ENCODE results near the gene SAXO1. TPM values are rescaled to one million over a fixed set of nuclear protein-coding genes. Genes with fewer than 3 reads are reported as not detected.

Gene SAXO1
- total and polyA plus RNA-seq, 10 donors = 0.02 to 0.89 (median 0.25) TPM; not detected in 4

- Histone ChIP-seq H3K36me3 (no peaks in the 10 kb centered on the region), H3K4me3 (no peak overlapping the region), H3K4me1 (no peaks in the 10 kb centered on the region), H3K27ac (no peak overlapping the region), H3K9me3 (peaks cover 0 to 3% (median 0%) of the 10 kb centered on the region in 8 donors), H3K27me3 (replicated peaks in 1 of 7) (no peaks in the 10 kb centered on the region)
- 85 to 95% (median 88%) methylated on average over 5 of the region's 5 CpGs for WGBS, 5 donors
- TF ChIP-seq POLR2A (IDR thresholded peaks at IDR 0.05) (no peak), POLR2AphosphoS5 (IDR thresholded peaks at IDR 0.05) (no peak)
- DNase-seq = no peak
- intact Hi-C loops (cut with DNase I; ENCODE audit: low total_unique reads) = no loop called here
Observed at GRCh38 chr9:18990494-18990893, 42.5 kb downstream of the SAXO1 start.

- no peaks in the 10 kb centered on the region for H3K27me3 ChIP-seq (replicated peaks in 1 of 7)
- WGBS, 5 donors = 96 to 99% (median 96%) methylated on average over 4 of the region's 4 CpGs
- TF ChIP-seq POLR2A (IDR thresholded peaks at IDR 0.05) = no peak
- TF ChIP-seq CTCF (IDR thresholded peaks at IDR 0.05 in 8 of 11, conservative IDR thresholded peaks at IDR 0.05 in 3 of 11) = no peak
- H3K36me3 ChIP-seq = no peaks in the 10 kb centered on the region
- H3K4me3 ChIP-seq = no peak overlapping the region
- peaks cover 0 to 3% (median 0%) of the 10 kb centered on the region in 8 donors for H3K9me3 ChIP-seq
- DNase-seq = no peak
- no peak overlapping the region for H3K27ac ChIP-seq
- H3K4me1 ChIP-seq = no peaks in the 10 kb centered on the region
- intact Hi-C loops (cut with DNase I; ENCODE audit: low total_unique reads) = no loop called here
Observed at GRCh38 chr9:18989865-18990264, 43.1 kb downstream of the SAXO1 start.

DNA sequence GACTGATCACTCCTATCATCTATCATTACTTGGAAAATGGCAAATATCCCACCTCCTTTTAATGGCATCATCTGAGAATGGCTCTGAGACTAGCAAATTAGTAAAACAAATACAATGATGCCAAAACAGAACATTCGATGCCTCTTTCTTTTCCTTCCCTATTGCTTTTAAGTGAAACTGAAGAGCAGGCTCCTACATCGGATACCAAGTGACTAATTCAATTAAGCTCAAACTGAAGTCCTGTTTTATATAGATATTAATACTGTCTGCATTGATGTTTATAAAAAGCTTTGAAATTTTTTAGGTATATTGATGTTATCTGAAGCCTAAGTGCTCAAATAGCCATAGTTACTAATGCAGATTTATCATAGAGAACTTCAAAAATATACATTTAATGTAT, 43.9 kb downstream of the SAXO1 start:
- TF ChIP-seq POLR2A (IDR thresholded peaks at IDR 0.05) (no peak), POLR2AphosphoS5 (IDR thresholded peaks at IDR 0.05) (no peak), CTCF (IDR thresholded peaks at IDR 0.05 in 8 of 11, conservative IDR thresholded peaks at IDR 0.05 in 3 of 11) (no peak)
- no peaks in the 10 kb centered on the region for H3K27me3 ChIP-seq (replicated peaks in 1 of 7)
- DNase-seq = no peak
- no peak overlapping the region for H3K4me3 ChIP-seq
- peaks cover 0 to 3% (median 0%) of the 10 kb centered on the region in 8 donors for H3K9me3 ChIP-seq
- intact Hi-C loops (cut with DNase I; ENCODE audit: low total_unique reads) = no loop called here
- WGBS, 5 donors = 87 to 95% (median 92%) methylated on average over 2 of the region's 2 CpGs
- no peak overlapping the region for H3K27ac ChIP-seq
- H3K36me3 ChIP-seq = no peaks in the 10 kb centered on the region
- no peaks in the 10 kb centered on the region for H3K4me1 ChIP-seq

DNA sequence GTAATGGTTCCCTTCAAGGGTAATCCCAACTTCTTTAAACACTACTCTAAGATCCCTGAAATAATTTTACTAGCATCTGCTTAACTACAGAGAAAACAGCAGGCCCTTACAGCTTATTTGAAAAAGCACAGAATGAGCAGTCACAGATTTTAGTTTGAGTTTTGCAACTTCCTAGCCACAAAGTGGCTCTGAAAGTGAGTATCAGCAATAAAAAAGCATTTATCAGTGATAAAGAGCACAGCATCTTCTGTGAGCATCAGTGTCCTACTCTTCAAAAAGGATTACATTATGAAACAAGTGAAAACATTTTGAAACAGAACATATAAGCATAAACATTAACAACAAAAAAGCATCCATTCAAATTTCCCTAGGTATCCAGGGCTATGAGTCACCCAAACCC, 45.0 kb downstream of the SAXO1 start:
- TF ChIP-seq POLR2AphosphoS5 (IDR thresholded peaks at IDR 0.05) (no peak), POLR2A (IDR thresholded peaks at IDR 0.05) (no peak), CTCF (IDR thresholded peaks at IDR 0.05 in 8 of 11, conservative IDR thresholded peaks at IDR 0.05 in 3 of 11) (no peak)
- no peak for DNase-seq
- intact Hi-C loops (cut with DNase I; ENCODE audit: low total_unique reads) = no loop called here

DNA sequence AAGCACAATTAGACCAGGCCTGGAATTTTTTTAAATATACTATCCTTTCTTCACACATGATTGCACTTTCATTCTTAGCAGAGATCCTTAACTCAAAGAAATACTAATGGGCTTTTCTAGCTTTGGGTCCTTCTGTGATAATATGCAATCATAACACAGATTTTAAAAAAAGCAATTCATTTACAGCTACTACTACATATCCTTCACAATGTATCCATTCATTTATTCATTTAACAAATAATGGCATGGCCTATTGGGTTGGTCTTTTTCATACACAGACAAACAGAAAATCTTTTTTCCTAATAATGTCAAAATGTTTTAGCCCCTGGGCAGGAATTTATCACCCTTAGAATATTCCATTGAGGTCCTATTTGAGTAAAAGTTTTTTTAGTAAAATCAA, 47.0 kb downstream of the SAXO1 start:
- no peaks in the 10 kb centered on the region for H3K27me3 ChIP-seq (replicated peaks in 1 of 7)
- H3K4me3 ChIP-seq = no peak overlapping the region
- H3K27ac ChIP-seq = no peak overlapping the region
- H3K4me1 ChIP-seq = no peaks in the 10 kb centered on the region
- TF ChIP-seq CTCF (IDR thresholded peaks at IDR 0.05 in 8 of 11, conservative IDR thresholded peaks at IDR 0.05 in 3 of 11) = no peak
- TF ChIP-seq POLR2AphosphoS5 (IDR thresholded peaks at IDR 0.05) = no peak
- no peak for TF ChIP-seq POLR2A (IDR thresholded peaks at IDR 0.05)
- no peaks in the 10 kb centered on the region for H3K9me3 ChIP-seq
- no peaks in the 10 kb centered on the region for H3K36me3 ChIP-seq
- DNase-seq = no peak
- intact Hi-C loops (cut with DNase I; ENCODE audit: low total_unique reads) = no loop called here

More for the DNA sequence above, 45.0 kb downstream of the SAXO1 start:
- no peaks in the 10 kb centered on the region for H3K36me3 ChIP-seq
- no peaks in the 10 kb centered on the region for H3K4me1 ChIP-seq
- no peaks in the 10 kb centered on the region for H3K27me3 ChIP-seq (replicated peaks in 1 of 7)
- H3K27ac ChIP-seq = no peak overlapping the region
- peaks cover 0 to 3% (median 0%) of the 10 kb centered on the region in 8 donors for H3K9me3 ChIP-seq
- no peak overlapping the region for H3K4me3 ChIP-seq
